Measurements from ENCODE around the gene RNF215. TPM values are rescaled to one million over a fixed set of nuclear protein-coding genes. Genes with fewer than 3 reads are reported as not detected.

RNF215 gene
- total and polyA plus RNA-seq, 2 of the 13 experiments (the other 11 are each of a cell fraction or from before 2014, with no cell fraction given) = 5.3 to 6.1 TPM

GRCh38 chr22:30386960-30387827 is at the start of gene RNF215 (continued):
- TF ChIP-seq ZNF142 (CRISPR knock-in tag; IDR thresholded peaks at IDR 0.05) (no peak), RORA (CRISPR knock-in tag; IDR thresholded peaks at IDR 0.05) (no peak), HMGXB3 (CRISPR knock-in tag; IDR thresholded peaks at IDR 0.05; ENCODE audit: borderline replicate concordance) (no peak), IRF2 (CRISPR knock-in tag; IDR thresholded peaks at IDR 0.05) (no peak), TEAD2 (CRISPR knock-in tag; IDR thresholded peaks at IDR 0.05) (no peak), ZNF329 (CRISPR knock-in tag; IDR thresholded peaks at IDR 0.05; ENCODE audit: low read depth) (no peak), HNF4A (CRISPR knock-in tag; IDR thresholded peaks at IDR 0.05) (no peak), MYPOP (CRISPR knock-in tag; IDR thresholded peaks at IDR 0.05) (no peak), ZGPAT (CRISPR knock-in tag; IDR thresholded peaks at IDR 0.05) (0 out of 2 replicates have a peak, but pooled peaks have one; percentile 25), GABPB1 (CRISPR knock-in tag; IDR thresholded peaks at IDR 0.05) (peak; percentile 46; the same call in 1 of the 2 replicates), WIZ (CRISPR knock-in tag; IDR thresholded peaks at IDR 0.05) (no peak), ZNF460 (CRISPR knock-in tag; IDR thresholded peaks at IDR 0.05; ENCODE audit: borderline replicate concordance) (no peak), KDM6A (CRISPR knock-in tag; IDR thresholded peaks at IDR 0.05; ENCODE audit: low read depth) (no peak), CSRNP2 (CRISPR knock-in tag; conservative IDR thresholded peaks at IDR 0.05; ENCODE audit: low read depth) (no peak)
